ENCODE results near the gene ARFRP1.

Gene ARFRP1

DNA sequence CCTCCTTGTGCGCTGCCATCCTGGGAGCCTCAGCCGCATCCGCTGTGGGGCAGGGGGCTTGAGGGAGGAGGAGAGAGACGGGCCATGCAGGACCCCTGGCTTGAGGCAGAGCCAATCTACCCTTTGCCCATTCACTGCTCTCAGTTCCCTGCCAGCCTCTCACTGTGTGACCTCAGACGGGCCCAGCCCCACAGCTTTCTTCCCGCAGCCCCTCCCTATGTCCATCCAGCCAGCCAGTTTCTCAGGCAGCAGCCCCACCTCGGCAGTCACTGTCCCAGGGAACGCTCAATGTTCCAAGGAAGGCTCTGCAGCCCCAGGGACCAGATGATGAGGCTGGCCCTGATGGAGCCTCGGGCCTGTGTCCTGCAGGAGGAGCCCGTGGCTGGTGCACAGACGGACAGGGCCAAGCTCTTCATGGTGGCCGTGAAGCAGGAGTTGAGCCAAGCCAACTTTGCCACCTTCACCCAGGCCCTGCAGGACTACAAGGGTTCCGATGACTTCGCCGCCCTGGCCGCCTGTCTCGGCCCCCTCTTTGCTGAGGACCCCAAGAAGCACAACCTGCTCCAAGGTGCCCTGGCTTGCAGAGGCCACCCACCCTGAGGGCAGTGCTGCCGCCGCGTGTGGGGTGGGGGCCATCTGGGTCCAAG lies 15.2 kb downstream of the ARFRP1 start:
- ChIA-PET POLR2A (no interaction called here), CTCF (interaction anchor here (0.9 to 1.1 kb wide), 2 partner anchors 16 to 119 kb away, joined by 3 to 4 read pairs; partner anchors contain the start of genes ARFRP1, HELZ2 and ZGPAT)
- TF ChIP-seq CTCF (IDR thresholded peaks at IDR 0.05; ENCODE audit: control extremely low read depth, extremely low read depth, low read depth, missing control alignments) = no peak
- no peak for DNase-seq (ENCODE audit: extremely low spot score)

- TF ChIP-seq CTCF (IDR thresholded peaks at IDR 0.05; ENCODE audit: control extremely low read depth, extremely low read depth, low read depth, missing control alignments) = no peak
- CTCF ChIA-PET = interaction anchor here (0.9 to 1.1 kb wide), 2 partner anchors 16 to 118 kb away, joined by 3 to 4 read pairs; partner anchors contain the start of genes ARFRP1, HELZ2 and ZGPAT
- DNase-seq (ENCODE audit: extremely low spot score) = no peak
- POLR2A ChIA-PET = no interaction called here
Observed at GRCh38 chr20:63691711-63692435, 15.9 kb downstream of the ARFRP1 start.

- ChIA-PET POLR2A (no interaction called here), CTCF (interaction anchor here (1.1 kb wide), 1 partner anchor 117 kb away, joined by 3 read pairs; the partner anchor contains the start of gene HELZ2)
- DNase-seq (ENCODE audit: extremely low spot score) = no peak
Observed at GRCh38 chr20:63690898-63691710, 16.7 kb downstream of the ARFRP1 start.

GRCh38 chr20:63690003-63690897 lies 17.5 kb downstream of the ARFRP1 start:
- CTCF ChIA-PET = no interaction called here
- no peak for TF ChIP-seq CTCF (IDR thresholded peaks at IDR 0.05; ENCODE audit: control extremely low read depth, extremely low read depth, low read depth, missing control alignments)
- DNase-seq (ENCODE audit: extremely low spot score) = no peak
- POLR2A ChIA-PET = no interaction called here

More at GRCh38 chr20:63690898-63691710, 16.7 kb downstream of the ARFRP1 start:
- no peak for TF ChIP-seq CTCF (IDR thresholded peaks at IDR 0.05; ENCODE audit: control extremely low read depth, extremely low read depth, low read depth, missing control alignments)

DNA sequence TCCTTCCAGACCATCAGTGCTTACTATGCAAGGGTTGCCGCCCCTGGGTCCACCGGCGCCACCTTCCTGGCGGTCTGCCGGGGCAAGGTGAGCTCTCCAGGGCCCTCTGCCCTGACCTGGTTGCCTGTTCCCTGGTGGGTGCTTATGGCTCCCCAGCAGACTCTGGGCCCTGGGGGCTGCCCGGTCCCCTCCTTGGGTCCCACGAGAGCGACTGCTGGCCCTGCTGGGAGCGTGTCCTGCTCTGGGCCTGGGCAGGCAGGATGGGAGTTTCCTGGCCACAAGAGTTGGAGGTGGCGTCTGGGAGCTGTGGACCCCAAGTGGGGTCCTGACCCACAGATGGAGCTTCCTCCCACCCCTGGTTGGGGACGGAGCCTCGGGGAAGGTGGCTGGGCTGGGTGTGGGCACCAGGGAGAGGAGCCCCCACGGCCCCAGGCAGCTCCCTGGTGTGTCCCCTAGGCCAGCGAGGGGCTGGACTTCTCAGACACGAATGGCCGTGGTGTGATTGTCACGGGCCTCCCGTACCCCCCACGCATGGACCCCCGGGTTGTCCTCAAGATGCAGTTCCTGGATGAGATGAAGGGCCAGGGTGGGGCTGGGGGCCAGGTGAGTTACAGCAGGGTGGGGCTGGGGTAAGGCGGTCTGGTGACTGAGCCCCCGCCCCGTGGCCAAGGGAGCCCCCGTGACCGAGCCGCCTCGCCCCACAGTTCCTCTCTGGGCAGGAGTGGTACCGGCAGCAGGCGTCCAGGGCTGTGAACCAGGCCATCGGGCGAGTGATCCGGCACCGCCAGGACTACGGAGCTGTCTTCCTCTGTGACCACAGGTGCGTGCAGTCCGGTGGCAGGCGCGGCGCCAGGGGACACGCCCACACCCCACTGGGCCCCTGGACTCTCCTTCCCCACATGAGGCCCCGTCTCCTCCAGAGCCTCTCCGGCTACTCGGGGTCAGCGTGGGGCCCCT lies 18.5 kb downstream of the ARFRP1 start:
- no peak for TF ChIP-seq CTCF (IDR thresholded peaks at IDR 0.05; ENCODE audit: control extremely low read depth, extremely low read depth, low read depth, missing control alignments)
- CTCF ChIA-PET = no interaction called here
- POLR2A ChIA-PET = no interaction called here
- DNase-seq (ENCODE audit: extremely low spot score) = no peak

Data from GM10248 (cell line).